ENCODE data around the gene ZBTB7B.

- no peak for TF ChIP-seq CTCF (IDR thresholded peaks at IDR 0.05)
- no peak for TF ChIP-seq POLR2A (IDR thresholded peaks at IDR 0.05)
Measured at GRCh38 chr1:155051777-155052398, 49.3 kb downstream of the ZBTB7B start.
